ENCODE results near the gene PAXIP1.

DNA sequence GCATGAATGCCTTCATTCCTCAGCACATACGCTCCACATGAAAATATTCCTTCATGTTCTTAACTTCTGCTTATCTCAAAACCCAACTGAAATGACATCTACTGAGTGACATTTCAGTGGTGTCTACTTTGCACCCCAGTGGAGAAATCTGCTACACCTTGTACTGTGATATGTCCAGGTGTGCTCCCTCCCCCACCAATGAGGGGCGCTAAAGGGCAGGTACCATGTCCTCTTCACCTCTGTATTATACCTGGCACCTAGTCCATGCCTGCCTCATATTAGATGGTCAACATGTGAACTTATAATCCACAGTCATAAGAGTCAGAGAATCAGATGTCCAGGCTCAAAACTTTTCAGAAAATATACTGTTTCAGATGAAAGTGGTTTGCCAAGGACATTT lies 2.1 kb downstream of the PAXIP1 start:
- TF ChIP-seq CTCF (IDR thresholded peaks at IDR 0.05) (no peak), POLR2A (IDR thresholded peaks at IDR 0.05) (no peak)

Measured in thyroid gland (tissue), 4 donors.